ENCODE results near the gene UCK1.
"Not testable (repeated sequence)": the region's sequence is repeated elsewhere in the genome, so short reads cannot be mapped to it uniquely, and the experiment has no call there.

The UCK1 gene

GRCh38 chr9:131523451-131524435, 7.3 kb downstream of the UCK1 start:
- DNase-seq (ENCODE audit: low spot score): no peak

DNA sequence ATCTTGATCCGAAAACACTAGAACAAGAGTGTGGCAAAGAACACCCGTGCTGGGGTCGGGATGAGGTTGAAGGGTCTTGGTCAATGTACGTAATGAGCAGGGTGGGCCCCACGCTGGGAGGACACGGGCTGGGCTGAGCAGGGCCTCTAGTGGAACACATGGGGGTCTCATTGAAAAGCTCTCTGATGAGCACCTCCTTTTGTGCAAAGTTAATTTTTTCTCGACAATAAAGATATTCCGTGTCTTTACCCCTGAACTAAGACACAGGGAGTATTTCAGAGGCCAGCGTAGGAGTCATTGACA, 8.0 kb downstream of the UCK1 start:
- DNase-seq (ENCODE audit: low spot score): no peak

- DNase-seq (ENCODE audit: low spot score): no peak
These were observed 8.6 kb downstream of the UCK1 start for GRCh38 chr9:131522257-131523085.

DNA sequence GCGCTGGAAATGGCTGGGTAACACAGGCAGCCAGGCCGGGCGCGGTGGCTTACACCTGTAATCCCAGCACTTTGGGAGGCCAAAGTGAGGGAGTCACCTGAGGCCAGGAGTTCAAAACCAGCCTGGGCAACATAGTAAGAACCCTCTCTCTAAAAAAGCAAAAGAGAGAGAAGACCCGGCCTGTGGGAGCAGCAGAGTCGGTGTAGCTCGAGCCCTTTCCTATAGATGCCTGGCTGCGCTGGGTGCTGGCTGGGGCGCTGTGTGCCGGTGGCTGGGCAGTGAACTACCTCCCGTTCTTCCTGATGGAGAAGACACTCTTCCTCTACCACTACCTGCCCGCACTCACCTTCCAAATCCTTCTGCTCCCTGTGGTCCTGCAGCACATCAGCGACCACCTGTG, 9.2 kb downstream of the UCK1 start:
- no peak for DNase-seq (ENCODE audit: low spot score)

DNA sequence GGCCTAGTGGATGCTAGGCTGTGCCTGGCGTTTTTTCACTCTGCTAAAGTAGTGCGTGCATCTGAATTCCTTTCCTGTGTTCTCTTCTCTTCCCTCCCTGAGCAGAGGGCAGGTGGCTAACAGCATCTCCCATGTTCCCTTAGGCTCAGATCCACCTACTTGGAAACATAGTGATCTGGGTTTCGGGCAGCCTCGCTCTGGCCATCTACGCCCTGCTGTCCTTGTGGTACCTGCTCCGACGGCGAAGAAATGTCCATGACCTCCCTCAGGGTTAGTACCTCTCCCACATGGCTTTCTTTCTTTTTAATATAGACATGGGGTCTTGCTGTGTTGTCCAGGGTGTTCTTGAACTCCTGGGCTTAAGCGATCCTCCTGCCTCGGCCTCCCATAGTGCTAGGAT, 9.9 kb downstream of the UCK1 start:
- DNase-seq (ENCODE audit: low spot score): no peak

DNA sequence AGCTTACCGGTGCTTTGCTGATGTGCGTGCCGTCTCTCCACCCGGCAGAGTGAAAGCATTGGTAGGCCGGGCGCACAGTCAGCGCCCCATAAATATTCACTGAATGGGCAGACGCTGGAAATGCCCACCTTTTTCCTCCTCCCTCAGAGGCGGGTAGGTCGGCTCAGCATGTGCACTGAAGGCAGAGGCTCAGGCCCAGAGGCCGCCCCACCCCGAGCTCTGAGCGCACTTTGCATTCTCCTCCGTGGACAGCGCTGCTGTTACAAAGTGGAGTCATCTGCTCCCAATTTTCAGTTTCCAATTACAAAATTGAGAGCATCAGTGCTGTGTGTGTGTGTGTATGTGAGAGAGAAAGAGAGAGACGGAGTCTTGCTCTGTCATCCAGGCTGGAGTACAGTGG, 10.6 kb downstream of the UCK1 start:
- no peak for DNase-seq (ENCODE audit: low spot score)

DNA sequence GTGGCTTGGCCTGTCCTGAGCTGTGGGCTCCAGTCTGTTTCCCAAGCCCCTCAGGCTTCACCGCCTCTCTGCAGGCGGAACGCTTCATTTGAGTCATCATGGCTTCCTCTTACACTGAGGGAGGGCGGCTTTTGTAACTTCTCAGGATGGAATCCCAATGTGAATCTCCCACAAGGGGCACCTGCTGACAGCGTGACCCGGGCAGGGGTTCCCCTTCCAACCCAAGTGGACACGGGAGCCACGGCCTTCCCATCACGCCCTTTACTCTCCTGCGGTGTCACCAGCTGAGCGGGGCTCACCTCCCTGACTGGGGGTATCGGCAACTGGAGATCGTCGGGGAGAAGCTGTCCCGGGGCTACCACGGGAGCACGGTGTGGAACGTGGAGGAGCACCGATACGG, 12.5 kb downstream of the UCK1 start:
- no peak for DNase-seq (ENCODE audit: low spot score)

- DNase-seq (ENCODE audit: low spot score): no peak
These were observed 13.3 kb downstream of the UCK1 start for GRCh38 chr9:131517761-131518190.

- no peak for DNase-seq (ENCODE audit: low spot score)
These were observed 14.1 kb downstream of the UCK1 start for GRCh38 chr9:131516930-131517329.

- DNase-seq (ENCODE audit: low spot score): no peak
These were observed 15.0 kb downstream of the UCK1 start for GRCh38 chr9:131516100-131516499.

DNA sequence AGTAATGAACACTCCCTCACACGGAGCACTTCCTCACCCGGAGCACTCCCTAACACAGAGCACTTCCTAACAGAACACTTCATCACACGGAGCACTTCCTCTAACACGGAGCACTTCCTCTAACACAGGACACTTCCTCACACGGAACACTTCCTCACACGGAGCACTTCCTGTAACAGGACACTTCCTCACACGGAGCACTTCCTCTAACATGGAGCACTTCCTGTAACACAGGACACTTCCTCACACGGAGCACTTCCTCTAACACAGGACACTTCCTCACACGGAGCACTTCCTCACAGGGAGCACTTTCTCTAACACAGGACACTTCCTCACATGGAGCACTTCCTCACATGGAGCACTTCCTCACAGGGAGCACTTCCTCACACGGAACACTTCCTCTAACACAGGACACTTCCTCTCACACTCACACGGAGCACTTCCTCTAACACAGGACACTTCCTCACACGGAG, 15.5 kb downstream of the UCK1 start:
- not testable (repeated sequence) for DNase-seq (ENCODE audit: low spot score)

DNA sequence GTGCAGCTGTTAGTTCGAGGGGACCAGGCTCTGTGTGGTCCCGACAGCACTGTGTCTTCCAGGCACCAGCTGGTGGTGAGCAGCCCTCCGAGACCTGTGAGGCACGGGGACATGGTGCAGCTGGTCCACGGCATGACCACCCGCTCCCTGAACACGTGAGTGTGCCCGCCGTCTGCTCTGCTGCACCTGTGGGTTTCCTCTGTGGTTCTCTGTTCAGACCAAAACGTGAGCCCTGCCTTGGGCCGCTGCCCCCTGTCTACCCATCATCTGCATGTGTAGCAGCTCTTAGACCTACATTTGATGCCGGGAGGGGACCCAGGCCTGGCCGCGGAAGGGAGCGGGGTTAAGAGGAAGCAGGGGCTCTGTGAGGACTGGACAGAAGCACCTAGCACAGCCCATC, 17.9 kb downstream of the UCK1 start:
- DNase-seq (ENCODE audit: low spot score): no peak

- no peak for DNase-seq (ENCODE audit: low spot score)
These were observed 19.2 kb downstream of the UCK1 start for GRCh38 chr9:131511880-131512279.

DNA sequence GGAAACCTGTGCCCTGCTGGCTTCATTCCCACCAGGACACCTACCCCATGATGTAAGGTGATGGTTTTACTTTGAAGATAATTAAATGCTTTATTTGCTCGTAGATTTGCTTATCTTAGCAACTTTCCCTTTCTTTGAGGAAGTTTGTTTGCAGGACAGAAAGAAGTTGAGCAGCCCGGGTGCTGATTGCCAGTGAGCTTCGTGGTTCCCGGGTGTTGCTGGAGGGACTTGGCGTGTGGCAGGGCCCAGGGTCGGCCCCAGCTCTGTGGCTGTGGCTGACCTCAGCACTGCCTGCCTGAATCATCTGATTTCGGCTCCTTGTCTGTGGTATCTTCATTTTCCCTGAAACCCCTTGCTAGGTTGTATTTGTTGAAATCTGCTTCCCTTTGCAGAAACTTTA, 19.6 kb downstream of the UCK1 start:
- DNase-seq (ENCODE audit: low spot score): no peak

DNA sequence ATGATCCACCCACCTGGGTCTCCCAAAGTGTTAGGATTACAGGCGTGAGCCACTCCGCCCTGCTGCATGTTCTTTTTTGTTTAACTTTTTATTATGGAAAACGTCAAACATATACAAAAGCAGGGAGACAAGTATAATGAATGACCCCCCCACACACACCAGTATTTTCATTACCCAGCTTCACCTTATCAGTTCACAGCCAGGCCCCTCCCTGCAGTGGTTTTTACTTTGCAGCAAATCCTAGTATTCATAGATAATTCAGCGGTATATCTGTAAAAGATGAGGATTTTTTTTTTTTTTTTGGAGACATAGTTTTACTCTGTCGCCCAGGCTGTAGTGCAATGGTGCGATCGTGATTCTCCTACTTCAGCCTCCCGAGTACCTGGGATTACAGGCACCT, 26.1 kb downstream of the UCK1 start:
- DNase-seq (ENCODE audit: low spot score): no peak

DNA sequence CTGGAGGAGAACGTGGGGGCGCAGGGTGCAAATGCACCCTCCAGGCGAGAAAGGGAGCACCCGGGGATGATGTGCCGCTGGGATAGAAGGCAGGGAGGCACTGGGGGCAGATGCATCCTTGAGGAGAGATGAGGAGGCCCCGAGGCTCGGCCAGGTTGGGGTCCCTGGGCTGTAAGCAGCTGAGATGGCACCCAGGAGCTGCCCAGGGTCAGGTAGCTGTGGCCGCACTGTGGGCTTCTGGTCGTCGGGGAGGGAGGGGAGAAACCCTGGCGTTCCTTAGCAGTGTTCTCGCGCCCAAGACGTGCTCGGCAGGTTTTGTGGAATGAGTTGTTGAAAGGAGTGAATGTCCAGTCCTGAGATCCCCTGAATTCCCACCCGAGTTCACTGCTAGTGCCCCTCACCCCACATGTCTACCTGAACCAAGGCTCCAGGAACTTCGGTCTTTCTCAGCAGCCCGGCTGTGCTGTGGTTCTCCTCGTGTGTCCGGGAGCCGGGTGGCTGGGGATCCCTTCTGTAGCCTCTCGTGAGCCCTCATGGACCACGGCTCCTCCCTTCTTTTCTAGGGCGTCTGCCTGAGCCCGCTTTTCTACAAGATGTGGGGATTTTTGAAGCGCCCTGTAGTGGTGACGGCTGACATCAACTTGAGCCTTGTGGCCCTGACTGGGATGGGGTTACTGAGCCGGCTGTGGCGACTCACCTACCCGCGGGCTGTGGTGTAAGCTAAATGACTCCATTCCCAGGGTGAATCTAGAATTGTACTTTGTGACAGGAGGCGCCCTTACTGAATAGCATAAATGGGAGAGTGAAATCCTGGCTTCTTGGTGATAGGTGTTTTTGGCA, 27.2 kb downstream of the UCK1 start:
- DNase-seq (ENCODE audit: low spot score): no peak

DNA sequence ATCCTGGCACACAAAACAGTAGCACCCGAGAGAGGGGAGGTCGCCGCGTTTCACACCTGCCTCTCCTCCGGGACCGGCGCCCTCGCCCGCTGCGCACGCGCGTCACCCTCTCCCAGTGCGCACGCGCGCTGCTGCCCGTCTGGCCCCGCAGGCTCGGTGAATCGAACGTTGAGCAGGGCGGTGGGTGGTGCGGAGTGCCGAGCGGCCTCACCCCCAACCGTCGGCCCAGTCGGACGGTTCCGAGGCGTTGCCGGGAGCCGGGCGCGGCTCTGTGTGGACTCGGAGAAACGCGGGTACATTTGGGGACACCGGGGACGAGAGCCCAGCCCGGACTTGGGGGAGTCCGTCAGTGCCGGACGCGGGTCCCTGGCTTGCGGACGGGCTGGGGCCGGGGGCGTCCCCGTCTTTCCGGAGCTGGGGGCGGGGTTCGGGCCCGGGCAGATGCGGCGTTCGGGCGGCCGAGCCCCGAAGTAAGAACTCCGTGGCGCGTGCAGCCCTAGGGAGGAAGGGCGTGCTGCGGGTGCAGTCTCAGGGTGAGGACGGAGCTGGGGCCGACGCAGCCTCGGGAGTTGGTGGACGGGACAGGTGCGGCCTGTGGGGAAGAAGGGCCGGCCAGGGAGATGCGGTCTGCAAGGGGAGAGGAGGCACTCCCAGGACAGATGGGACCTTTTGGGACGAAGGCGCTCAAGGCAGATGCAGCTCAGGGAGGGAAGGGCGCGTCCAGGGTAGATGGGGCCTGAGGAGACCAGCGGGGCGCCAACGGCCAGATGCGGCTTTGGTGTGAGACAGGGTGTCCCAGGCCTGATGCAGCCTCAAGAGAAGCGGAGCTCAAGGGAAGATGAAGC, 28.1 kb downstream of the UCK1 start, which contains the start of gene POMT1:
TSS of gene POMT1 (plus strand) at position 138 of the 845 bp plus-strand sequence. CDS start 1,301 bp downstream, outside the sequence.
- peak; percentile 92 for DNase-seq (ENCODE audit: low spot score)

GRCh38 chr9:131500939-131501541, 30.0 kb downstream of the UCK1 start:
- DNase-seq (ENCODE audit: low spot score): no peak

- DNase-seq (ENCODE audit: low spot score): no peak
These were observed 30.7 kb downstream of the UCK1 start for GRCh38 chr9:131500377-131500776.

GRCh38 chr9:131499254-131499767, 31.8 kb downstream of the UCK1 start:
- DNase-seq (ENCODE audit: low spot score): no peak

Data from COLO829 (cell line).